ENCODE measurements around the gene MUSTN1. TPM values are rescaled to one million over a fixed set of nuclear protein-coding genes. Genes with fewer than 3 reads are reported as not detected.

The MUSTN1 gene
- total RNA-seq, 1 donor from 2014 or later, result 1.1 TPM

- Mint-ChIP-seq H3K27me3 (ENCODE audit: unreplicated experiment) (peaks cover 9% of the 10 kb centered on the region), H3K36me3 (ENCODE audit: low read depth, unreplicated experiment) (no peaks in the 10 kb centered on the region), H3K4me1 (ENCODE audit: unreplicated experiment) (peaks cover 7% of the 10 kb centered on the region), H3K4me3 (ENCODE audit: unreplicated experiment) (no peak overlapping the region), H3K9me3 (ENCODE audit: unreplicated experiment) (no peaks in the 10 kb centered on the region), H3K27ac (ENCODE audit: unreplicated experiment) (no peak overlapping the region)
- no peak for DNase-seq (ENCODE audit: low spot score)
- TF ChIP-seq CTCF (IDR thresholded peaks at IDR 0.05; ENCODE audit: unreplicated experiment), result no peak
Measured at GRCh38 chr3:52792961-52793695, 41.7 kb downstream of the MUSTN1 start.

GRCh38 chr3:52792413-52792812 lies 42.4 kb downstream of the MUSTN1 start:
- Mint-ChIP-seq H3K4me1 (ENCODE audit: unreplicated experiment) (peaks cover 7% of the 10 kb centered on the region), H3K4me3 (ENCODE audit: unreplicated experiment) (no peak overlapping the region), H3K27me3 (ENCODE audit: unreplicated experiment) (peaks cover 8% of the 10 kb centered on the region), H3K36me3 (ENCODE audit: low read depth, unreplicated experiment) (no peaks in the 10 kb centered on the region), H3K9me3 (ENCODE audit: unreplicated experiment) (no peaks in the 10 kb centered on the region), H3K27ac (ENCODE audit: unreplicated experiment) (no peak overlapping the region)
- peak; percentile 26 for TF ChIP-seq CTCF (IDR thresholded peaks at IDR 0.05; ENCODE audit: unreplicated experiment)
- DNase-seq (ENCODE audit: low spot score), result peak; percentile 27

GRCh38 chr3:52791928-52792327 lies 42.9 kb downstream of the MUSTN1 start:
- no peak overlapping the region for H3K4me3 Mint-ChIP-seq (ENCODE audit: unreplicated experiment)
- TF ChIP-seq CTCF (IDR thresholded peaks at IDR 0.05; ENCODE audit: unreplicated experiment), result no peak
- H3K9me3 Mint-ChIP-seq (ENCODE audit: unreplicated experiment), result no peaks in the 10 kb centered on the region
- peaks cover 7% of the 10 kb centered on the region for H3K4me1 Mint-ChIP-seq (ENCODE audit: unreplicated experiment)
- H3K27me3 Mint-ChIP-seq (ENCODE audit: unreplicated experiment), result peaks cover 8% of the 10 kb centered on the region
- H3K36me3 Mint-ChIP-seq (ENCODE audit: low read depth, unreplicated experiment), result no peaks in the 10 kb centered on the region
- DNase-seq (ENCODE audit: low spot score), result no peak
- no peak overlapping the region for H3K27ac Mint-ChIP-seq (ENCODE audit: unreplicated experiment)

GRCh38 chr3:52791366-52791765 lies 43.5 kb downstream of the MUSTN1 start:
- H3K9me3 Mint-ChIP-seq (ENCODE audit: unreplicated experiment), result no peaks in the 10 kb centered on the region
- no peak overlapping the region for H3K27ac Mint-ChIP-seq (ENCODE audit: unreplicated experiment)
- H3K36me3 Mint-ChIP-seq (ENCODE audit: low read depth, unreplicated experiment), result no peaks in the 10 kb centered on the region
- H3K4me3 Mint-ChIP-seq (ENCODE audit: unreplicated experiment), result no peak overlapping the region
- TF ChIP-seq CTCF (IDR thresholded peaks at IDR 0.05; ENCODE audit: unreplicated experiment), result no peak
- H3K27me3 Mint-ChIP-seq (ENCODE audit: unreplicated experiment), result peaks cover 6% of the 10 kb centered on the region
- DNase-seq (ENCODE audit: low spot score), result no peak
- H3K4me1 Mint-ChIP-seq (ENCODE audit: unreplicated experiment), result peaks cover 7% of the 10 kb centered on the region

GRCh38 chr3:52790741-52791140 lies 44.1 kb downstream of the MUSTN1 start:
- TF ChIP-seq CTCF (IDR thresholded peaks at IDR 0.05; ENCODE audit: unreplicated experiment), result no peak
- Mint-ChIP-seq H3K27ac (ENCODE audit: unreplicated experiment) (no peak overlapping the region), H3K4me3 (ENCODE audit: unreplicated experiment) (no peak overlapping the region), H3K9me3 (ENCODE audit: unreplicated experiment) (no peaks in the 10 kb centered on the region), H3K36me3 (ENCODE audit: low read depth, unreplicated experiment) (no peaks in the 10 kb centered on the region), H3K4me1 (ENCODE audit: unreplicated experiment) (peaks cover 3% of the 10 kb centered on the region), H3K27me3 (ENCODE audit: unreplicated experiment) (peaks cover 6% of the 10 kb centered on the region)
- no peak for DNase-seq (ENCODE audit: low spot score)
